Activated CD4-positive, alpha-beta T cell treated with anti-CD3 and anti-CD28 coated beads, Interleukin-2, amount 50 U/mL, for 1 hour (primary cell): ENCODE measurements around the gene COTL1.

Experiments used
- DNase-seq: peaks from one replicate; pipeline ENCODE4 v3.0.0-alpha.2; 2020

Gene COTL1

DNA sequence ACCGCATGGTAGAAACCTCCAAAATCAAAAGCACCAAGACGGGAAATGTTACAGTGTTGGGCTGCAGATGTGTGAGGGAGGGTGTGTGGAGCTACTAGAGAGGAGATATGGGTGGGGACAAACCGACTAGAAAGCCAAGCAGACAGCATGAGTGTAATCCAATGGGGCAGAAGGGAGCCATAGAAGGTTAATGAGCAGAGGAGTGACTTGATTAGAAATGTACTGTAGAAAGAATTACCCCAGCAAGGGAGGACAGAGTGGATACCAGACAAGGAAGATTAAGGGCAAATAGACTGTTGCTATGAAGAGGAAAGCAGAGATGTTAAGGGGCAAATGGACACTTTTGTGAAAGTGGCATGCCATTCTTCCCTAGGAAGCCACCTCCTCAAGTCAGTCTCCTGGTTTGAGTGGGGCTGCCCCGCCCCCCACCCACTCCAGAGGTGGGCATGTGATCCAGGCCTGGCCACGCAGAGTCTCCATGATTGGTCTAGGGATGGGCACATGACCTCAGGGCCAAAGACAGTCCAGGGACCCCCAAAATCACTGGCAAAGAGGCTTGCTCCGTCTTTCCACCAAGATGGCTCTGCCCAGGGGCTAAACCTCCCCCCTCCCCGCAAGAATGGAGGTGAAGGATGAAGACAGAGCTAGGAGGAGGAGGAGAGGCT lies 4.3 kb downstream of the COTL1 start:
- DNase-seq, result no peak

- DNase-seq, result no peak
These were observed 5.2 kb downstream of the COTL1 start for GRCh38 chr16:84612686-84613085.

DNA sequence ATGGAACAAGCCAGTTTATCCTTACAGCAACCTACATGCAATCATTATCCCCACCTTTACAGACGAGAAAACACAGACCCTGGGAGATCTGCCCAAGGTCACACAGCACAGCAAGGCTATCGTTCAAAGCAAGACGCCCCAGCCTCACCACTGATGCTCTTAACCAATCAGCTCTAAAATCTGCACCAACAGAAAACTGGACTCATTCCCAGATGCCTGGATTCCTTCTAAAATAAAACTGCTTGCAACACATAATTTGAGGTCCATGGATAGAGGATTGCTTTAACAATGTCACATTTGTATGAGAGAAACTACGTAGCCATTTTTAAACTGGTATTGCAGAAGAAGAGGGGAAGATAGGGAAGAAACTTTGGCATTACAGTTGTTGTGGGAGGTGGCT lies 6.8 kb downstream of the COTL1 start:
- DNase-seq, result no peak

DNA sequence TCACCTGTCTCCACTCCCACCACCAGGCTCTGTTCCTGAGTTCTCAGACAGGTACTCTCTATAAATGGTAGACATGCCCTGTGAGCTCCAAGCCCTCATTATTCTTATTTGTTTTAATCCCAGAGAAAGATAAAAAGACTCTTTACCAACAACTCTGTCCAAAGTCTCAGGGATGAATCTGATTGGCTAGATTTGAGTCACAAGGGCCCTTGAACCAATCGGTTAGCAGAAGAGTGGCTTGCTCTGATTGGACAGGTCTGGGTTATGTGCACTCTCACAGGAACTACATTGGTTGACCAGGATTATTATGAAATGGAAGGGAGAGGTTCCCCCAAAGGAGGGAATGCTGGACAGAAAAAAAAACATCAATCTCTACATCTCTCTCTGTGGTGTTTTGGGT lies 7.5 kb downstream of the COTL1 start:
- no peak for DNase-seq

DNA sequence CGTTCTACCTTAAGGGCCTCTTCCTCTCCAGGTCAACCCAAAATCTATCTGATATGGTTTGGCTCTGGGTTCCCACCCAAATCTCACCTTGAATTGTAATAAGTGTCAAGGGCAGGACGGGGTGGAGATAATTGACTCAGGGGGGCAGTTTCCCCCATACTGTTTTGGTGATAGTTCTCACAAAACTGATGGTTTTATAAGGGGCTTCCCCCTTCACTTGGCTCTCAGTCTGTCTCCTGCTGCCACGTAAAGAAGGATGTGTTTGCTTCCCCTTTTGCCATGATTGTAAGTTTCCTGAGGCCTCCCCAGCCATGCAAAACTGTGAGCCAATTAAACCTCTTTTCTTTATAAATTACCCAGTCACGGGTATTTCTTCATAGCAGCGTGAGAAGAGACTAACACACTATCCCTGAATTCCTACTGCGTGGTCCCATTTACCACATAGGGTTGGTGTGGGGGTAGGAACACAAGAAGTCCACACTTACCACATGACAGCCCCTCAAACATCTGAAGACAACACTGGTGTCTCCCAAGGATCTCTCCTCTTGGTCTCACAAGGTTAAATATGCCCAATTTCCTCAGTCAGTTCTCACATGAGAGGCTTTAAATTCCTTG lies 8.2 kb downstream of the COTL1 start:
- no peak for DNase-seq

GRCh38 chr16:84608282-84608681 lies 9.6 kb downstream of the COTL1 start:
- DNase-seq, result no peak

DNA sequence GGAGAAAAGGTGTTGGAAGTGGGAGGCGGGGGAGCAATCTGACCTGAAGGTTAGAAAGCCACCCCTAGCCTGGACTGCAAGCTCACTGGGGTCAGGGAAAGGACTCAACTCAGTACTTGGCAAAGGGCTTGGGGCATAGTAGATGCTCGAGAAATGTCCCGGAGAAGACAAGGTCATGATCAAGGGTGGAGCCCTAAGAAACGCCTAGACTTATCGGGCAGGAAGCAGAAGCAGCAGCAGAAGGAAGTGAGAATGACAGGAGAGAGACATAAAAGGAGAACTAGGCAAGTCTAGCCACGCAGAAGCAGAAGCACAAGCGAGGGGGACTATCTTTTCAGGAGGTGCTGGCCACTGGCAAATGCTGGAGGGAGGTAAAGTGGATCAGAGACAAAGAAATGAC lies 10.2 kb downstream of the COTL1 start:
- DNase-seq, result no peak

GRCh38 chr16:84607061-84607460 lies 10.8 kb downstream of the COTL1 start:
- DNase-seq, result no peak

DNA sequence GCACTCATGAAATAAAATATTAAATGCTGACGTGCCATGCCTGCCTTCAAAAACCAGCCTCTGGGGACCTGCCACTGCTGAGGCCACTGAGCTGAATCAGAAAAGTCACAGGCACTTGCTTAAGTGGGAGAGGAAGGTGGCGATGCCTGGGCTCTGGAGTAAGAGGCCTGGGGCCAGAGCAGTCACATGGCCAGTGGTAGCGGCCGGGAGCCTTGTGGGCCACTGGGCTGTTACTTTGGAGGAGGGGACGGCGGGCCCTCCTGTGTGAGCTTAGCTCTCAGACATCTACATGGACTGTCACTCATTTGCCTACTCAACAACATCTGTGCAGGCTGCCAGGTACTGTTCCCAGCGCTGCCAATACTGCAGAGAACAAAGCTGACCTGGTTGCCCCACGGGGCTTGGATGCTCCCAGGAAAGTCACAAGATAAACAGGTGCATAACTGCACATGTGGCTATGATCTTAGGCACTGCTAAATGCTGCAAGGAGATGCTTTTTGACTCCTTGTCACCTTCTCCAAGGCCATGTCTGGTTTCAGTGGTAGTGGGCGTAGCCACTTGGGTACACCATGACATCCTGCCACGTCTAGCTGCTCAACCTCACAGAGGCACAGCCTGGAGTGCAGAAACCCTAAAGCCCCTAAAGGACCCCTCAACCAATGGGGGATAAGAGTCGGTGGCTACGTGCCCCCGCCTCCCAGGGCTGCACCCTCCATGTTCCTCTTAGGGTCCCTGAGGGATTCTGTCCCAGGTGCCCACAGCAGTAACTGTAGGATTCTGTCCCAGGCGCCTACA lies 11.6 kb downstream of the COTL1 start:
- no peak for DNase-seq

- no peak for DNase-seq
These were observed 12.5 kb downstream of the COTL1 start for GRCh38 chr16:84605339-84605848.

- no peak for DNase-seq
These were observed 13.3 kb downstream of the COTL1 start for GRCh38 chr16:84604477-84605013.

DNA sequence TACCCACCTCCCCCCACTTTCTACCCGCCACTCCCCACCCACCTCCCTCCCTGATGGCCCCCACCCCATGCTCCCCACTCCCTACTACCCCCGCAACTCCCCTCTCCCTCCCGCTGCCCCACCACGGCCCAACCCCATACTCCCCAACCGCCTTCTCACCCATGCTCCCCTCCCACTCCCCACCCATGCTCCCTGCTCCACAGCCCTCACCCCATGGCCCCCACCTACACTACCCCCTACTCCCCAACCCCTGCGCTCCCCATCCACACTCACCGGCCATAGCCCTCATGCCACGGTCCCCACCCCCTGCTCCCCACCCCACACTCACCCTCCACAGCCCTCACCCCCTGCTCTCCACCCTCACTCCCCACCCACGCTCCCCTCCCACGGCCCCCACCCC lies 13.9 kb downstream of the COTL1 start:
- DNase-seq, result no peak

GRCh38 chr16:84603140-84603816 lies 14.6 kb downstream of the COTL1 start:
- no peak for DNase-seq

DNA sequence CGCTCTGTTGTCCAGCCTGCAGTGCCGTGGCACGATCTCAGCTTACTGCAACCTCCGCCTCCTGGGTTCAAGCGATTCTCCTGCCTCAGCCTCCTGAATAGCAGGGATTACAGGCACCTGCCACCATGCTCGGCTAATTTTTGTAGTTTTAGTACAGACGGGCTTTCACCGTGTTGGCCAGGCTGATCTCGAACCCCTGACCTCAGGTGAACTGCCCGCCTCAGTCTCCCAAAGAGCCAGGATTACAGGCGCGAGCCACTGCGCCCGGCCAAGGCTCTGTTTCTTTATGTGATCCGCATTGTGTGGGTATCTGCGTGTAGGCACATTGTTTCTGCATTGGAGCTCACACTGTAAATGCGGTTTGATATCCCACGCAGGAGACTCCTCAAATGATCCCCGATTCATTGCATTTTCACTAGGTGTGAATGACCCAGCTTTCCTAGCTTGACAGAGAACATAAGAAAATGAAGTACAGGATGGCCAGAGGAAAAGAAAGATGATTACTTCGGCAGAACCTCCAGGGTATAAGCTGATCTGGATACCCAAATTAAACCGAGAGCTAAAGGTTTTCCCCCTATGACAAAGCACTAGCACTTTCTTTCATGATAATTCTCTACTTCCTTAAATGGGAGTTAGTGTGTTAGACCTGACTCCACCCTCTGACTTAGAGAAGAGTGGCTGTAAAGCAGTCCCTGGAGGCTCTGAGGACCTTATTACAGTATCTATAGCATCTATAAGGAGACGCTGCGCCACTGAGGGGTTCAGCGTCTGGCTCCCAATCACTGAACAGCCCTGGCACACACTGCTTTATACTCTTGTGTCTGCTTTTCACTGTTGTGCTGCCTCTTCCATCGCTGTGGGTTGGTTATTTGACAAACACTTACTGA lies 17.3 kb downstream of the COTL1 start:
- no peak for DNase-seq

DNA sequence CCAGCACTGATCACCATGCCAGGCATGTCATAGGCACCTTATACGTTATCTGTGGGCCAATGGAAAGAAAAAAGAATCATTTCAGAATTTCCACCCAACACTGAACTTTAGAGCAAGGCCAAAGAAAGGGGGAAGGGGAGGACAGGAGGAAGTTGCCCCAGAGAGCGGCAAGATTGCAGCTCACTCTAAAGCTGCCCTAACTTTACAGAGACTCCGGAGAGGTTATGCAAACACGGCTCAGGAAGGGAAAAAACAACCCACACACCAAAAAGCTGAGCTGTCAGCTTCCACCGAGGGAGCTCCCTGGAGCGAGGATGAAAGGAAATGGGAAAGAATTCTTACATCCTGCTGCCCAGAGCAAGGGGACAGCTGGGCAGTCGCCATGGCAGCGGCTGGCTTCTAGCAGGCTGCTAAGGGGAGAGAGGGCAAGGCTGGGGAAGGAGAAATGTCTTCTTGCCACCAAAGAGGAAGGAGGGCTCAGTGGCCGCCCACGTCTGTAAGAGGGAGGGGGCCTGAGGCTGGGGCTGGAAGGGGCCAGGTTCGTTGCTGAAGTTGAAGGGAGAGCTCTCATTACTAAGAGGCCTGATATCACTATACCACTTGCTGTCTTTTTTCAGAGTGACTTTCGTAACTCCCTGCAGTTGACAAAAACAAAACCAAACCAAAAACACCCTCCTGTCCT lies 18.2 kb downstream of the COTL1 start:
- DNase-seq, result no peak

- no peak for DNase-seq
These were observed 19.5 kb downstream of the COTL1 start for GRCh38 chr16:84598360-84598759.

- DNase-seq, result no peak
These were observed 19.9 kb downstream of the COTL1 start for GRCh38 chr16:84597931-84598351.

- DNase-seq, result no peak
These were observed 20.4 kb downstream of the COTL1 start for GRCh38 chr16:84597528-84597896.

- DNase-seq, result no peak
These were observed 20.9 kb downstream of the COTL1 start for GRCh38 chr16:84596801-84597527.

- DNase-seq, result no peak
These were observed 21.7 kb downstream of the COTL1 start for GRCh38 chr16:84596161-84596560.

GRCh38 chr16:84595052-84595481 lies 22.8 kb downstream of the COTL1 start:
- DNase-seq, result no peak
